HepG2 (cell line): ENCODE measurements around the gene HCN4. TPM values are rescaled to one million over a fixed set of nuclear protein-coding genes. Genes with fewer than 3 reads are reported as not detected.

ENCODE experiments used
- ATAC-seq: fragments of 200-7000 bp; cut with Tn5 transposase; 3 replicates; pipeline ENCODE4 v1.9.1; 2020; ENCODE audit warnings: mild to moderate bottlenecking, moderate library complexity
- BruUV-seq: library from RNA; stranded (reverse); fragments of 400-500 nt; replicated peaks from 2 replicates; lab custom pipeline; 2021; lab: Mats Ljungman, UMichigan
- CTCF ChIA-PET: fragments of 300-600 bp; formaldehyde crosslinking; extraction: SDS; loops from one replicate; lab custom pipeline; 2021; ENCODE audit warnings: low total read pairs, inconsistent platforms, low intra/inter-chr PET ratio; lab: Yijun Ruan, JAX
- POLR2A ChIA-PET: fragments of 350-600 bp; sonication (Branson Sonifier 250); formaldehyde crosslinking; loops from one replicate; lab custom pipeline; 2020; ENCODE audit warnings: antibody characterized with exemption, inconsistent platforms; lab: Yijun Ruan, JAX
- DNase-seq: peaks from one replicate; pipeline ENCODE4 v3.0.0-alpha.2; 2015; ENCODE audit warnings: low spot score
- FAIRE-seq: peaks from 3 replicates; lab custom pipeline; 2011; peaks lifted over from hg19 to GRCh38; lab: Jason Lieb, UNC
- H2AFZ ChIP-seq: one replicate; pipeline ENCODE4 v1.6.1; 2011; ENCODE audit warnings: low read length, inconsistent platforms
- H3K27ac ChIP-seq: fragments of 300-600 bp; 3 replicates; pipeline ENCODE4 v1.8.0; 2011; ENCODE audit warnings: mixed run types, mild to moderate bottlenecking, mixed read lengths, low read length, inconsistent platforms; ENCODE audit not compliant: insufficient read depth; ENCODE audit errors: extremely low read length
- H3K27me3 ChIP-seq, 2 experiments: fragments of 200-600 bp in 1 of 2; 2 replicates in 1 of 2; 3 replicates in 1 of 2; pipeline versions ENCODE4 v1.6.0 to v1.8.0; 2011; ENCODE audit warnings: low read length in 2 of 2, mild to moderate bottlenecking in 2 of 2, moderate library complexity in 2 of 2, inconsistent platforms in 1 of 2; ENCODE audit not compliant: insufficient read depth in 2 of 2, control insufficient read depth in 1 of 2
- H3K36me3 ChIP-seq, 2 experiments: fragments of 200-600 bp in 1 of 2; replicated peaks in 1 of 2; 2 replicates in 1 of 2; 3 replicates in 1 of 2; pipeline versions ENCODE4 v1.5.1 to v1.8.0; 2011; ENCODE audit warnings: low read length in 2 of 2, inconsistent platforms in 1 of 2; ENCODE audit not compliant: insufficient read depth in 2 of 2, control insufficient read depth in 1 of 2
- H3K4me1 ChIP-seq: 2 replicates; pipeline ENCODE4 v1.5.1; 2012; ENCODE audit warnings: low read length, inconsistent platforms; ENCODE audit not compliant: insufficient read depth
- H3K4me2 ChIP-seq: 2 replicates; pipeline ENCODE4 v1.6.0; 2011; ENCODE audit warnings: low read depth, low read length, inconsistent platforms
- H3K4me3 ChIP-seq, 3 experiments: fragments of 200-600 bp in 1 of 3; sonication (generic), shearing (Covaris generic) in 1 of 3; replicated peaks in 1 of 3; 2 replicates each; pipeline ENCODE4 v1.5.1; 2011 to 2016; ENCODE audit warnings: low read length in 3 of 3, inconsistent platforms in 2 of 3, low read depth in 2 of 3, mild to moderate bottlenecking in 2 of 3, control low read depth in 1 of 3, mixed read lengths in 1 of 3; ENCODE audit not compliant: insufficient read depth in 1 of 3
- H3K79me2 ChIP-seq: one replicate; pipeline ENCODE4 v1.6.1; 2011; ENCODE audit warnings: low read length, inconsistent platforms; ENCODE audit not compliant: insufficient read depth
- H3K9ac ChIP-seq: 2 replicates; pipeline ENCODE4 v1.6.0; 2011; ENCODE audit warnings: mild to moderate bottlenecking, low read depth, low read length, inconsistent platforms; ENCODE audit not compliant: insufficient read depth
- H3K9me3 ChIP-seq: 2 replicates; pipeline ENCODE4 v1.5.1; 2012; ENCODE audit warnings: mild to moderate bottlenecking, low read length
- H4K20me1 ChIP-seq: 2 replicates; pipeline ENCODE4 v1.6.0; 2011; ENCODE audit warnings: inconsistent platforms, mild to moderate bottlenecking, low read length, moderate library complexity; ENCODE audit not compliant: insufficient read depth
- ARNT ChIP-seq: fragments of 450-650 bp; IDR thresholded peaks from 2 replicates; pipeline ENCODE4 v1.6.1; 2017
- HNRNPK ChIP-seq: fragments of 200-400 bp; formaldehyde crosslinking; IDR thresholded peaks from 2 replicates; pipeline ENCODE4 v1.6.1; 2018; ENCODE audit warnings: low read length, low read depth, moderate library complexity, mild to moderate bottlenecking; ENCODE audit not compliant: poor library complexity, severe bottlenecking
- IKZF1 ChIP-seq: fragments of 450-650 bp; IDR thresholded peaks from 2 replicates; pipeline ENCODE4 v1.7.1; 2016
- NFE2 ChIP-seq: sonication (generic); formaldehyde crosslinking; IDR thresholded peaks from 2 replicates; pipeline ENCODE4 v1.4.0; 2020; ENCODE audit warnings: missing genetic modification reagents
- NFE2L2 ChIP-seq: fragments of 150-350 bp; IDR thresholded peaks from 2 replicates; pipeline ENCODE4 v1.6.1; 2014; ENCODE audit warnings: low read length
- RBM39 ChIP-seq: fragments of 200-400 bp; formaldehyde crosslinking; IDR thresholded peaks from one replicate; pipeline ENCODE4 v1.6.1; 2018; ENCODE audit warnings: antibody characterized with exemption, mild to moderate bottlenecking, low read depth, low read length; ENCODE audit not compliant: poor library complexity, severe bottlenecking
- ZEB1 ChIP-seq: IDR thresholded peaks from 2 replicates; pipeline ENCODE4 v1.6.1; 2012; ENCODE audit warnings: mild to moderate bottlenecking, low read depth, inconsistent platforms; ENCODE audit not compliant: insufficient replicate concordance
- ZNF264 ChIP-seq: sonication (generic); formaldehyde crosslinking; IDR thresholded peaks from 2 replicates; pipeline ENCODE4 v1.4.0; 2020; ENCODE audit warnings: missing genetic modification reagents
- ZNF451 ChIP-seq: sonication (generic); formaldehyde crosslinking; IDR thresholded peaks from 2 replicates; pipeline ENCODE4 v1.5.0; 2020; ENCODE audit warnings: mild to moderate bottlenecking, missing genetic modification reagents
- ZNF883 ChIP-seq: sonication (generic); formaldehyde crosslinking; IDR thresholded peaks from 2 replicates; pipeline ENCODE4 v1.5.1; 2020; ENCODE audit warnings: mild to moderate bottlenecking, missing genetic modification reagents; ENCODE audit errors: not compliant biosample characterization
- ZSCAN30 ChIP-seq: sonication (generic); formaldehyde crosslinking; IDR thresholded peaks from 2 replicates; pipeline ENCODE4 v1.5.0; 2020; ENCODE audit warnings: mild to moderate bottlenecking, missing genetic modification reagents
- WGBS: methylation state at CpG from one replicate; pipeline ENCODE4 v1.1.6; 2017; ENCODE audit warnings: low lambda C conversion rate; 5-methylcytosine and 5-hydroxymethylcytosine counted together
- in situ Hi-C: cut with HindIII; loops from 2 replicates; pipeline ENCODE4 v1.10.0; 2017; ENCODE audit warnings: low pct_unique_long_range_greater_than_20kb; ENCODE audit not compliant: extremely low pct_ligation_motif_present
- intact Hi-C: fragments of 100-400 bp; cut with micrococcal nuclease; formaldehyde crosslinking; loops from one replicate; pipeline ENCODE4 v1.10.0; 2022; ENCODE audit not compliant: unreplicated experiment
- polyA plus RNA-seq, 8 experiments: library from polyadenylated mRNA; depleted of rRNA in 3 of 8; stranded (reverse) in 7 of 8; unstranded in 1 of 8; fragments of >200 nt; fragmentation: Illumina TruSeq in 4 of 8; extraction: Trizol in 4 of 8; gene quantifications; 2 replicates each; pipeline versions ENCODE4 v1.2.1 to v1.2.3, GENCODE V29; 2011 to 2016; ENCODE audit warnings: low read depth in 4 of 8, missing spikeins in 1 of 8, mixed read lengths in 1 of 8; ENCODE audit not compliant: insufficient read depth in 1 of 8
- total RNA-seq, 5 experiments: library from RNA; depleted of rRNA; stranded (reverse); fragments of >200 nt; fragmentation: Illumina TruSeq; extraction: Trizol; gene quantifications; 2 replicates each; pipeline ENCODE4 v1.2.3, GENCODE V29; 2016; ENCODE audit warnings: low read depth in 1 of 5
- TF ChIP-seq, protein P1 (sequence below): IDR thresholded peaks from 2 replicates; pipeline ENCODE4 v1.6.1; 2016; ENCODE audit warnings: control low read depth
- TF ChIP-seq, protein P2 (sequence below): sonication (generic); formaldehyde crosslinking; conservative IDR thresholded peaks from 2 replicates; pipeline ENCODE4 v1.4.0; 2020; ENCODE audit warnings: mild to moderate bottlenecking, missing genetic modification reagents, moderate library complexity
- TF ChIP-seq, protein P3 (sequence below): sonication (generic); formaldehyde crosslinking; IDR thresholded peaks from 2 replicates; pipeline ENCODE4 v1.5.0; 2020; ENCODE audit warnings: mild to moderate bottlenecking, low read depth, missing genetic modification reagents, borderline replicate concordance
- TF ChIP-seq, protein P4 (sequence below): IDR thresholded peaks from 2 replicates; pipeline ENCODE4 v1.6.1; 2012; ENCODE audit warnings: low read depth, low read length, improper control_type of control experiment
- TF ChIP-seq, protein P5 (sequence below): sonication (generic); formaldehyde crosslinking; IDR thresholded peaks from 2 replicates; pipeline ENCODE4 v1.5.0; 2020; ENCODE audit warnings: mild to moderate bottlenecking, missing genetic modification reagents

HCN4 gene
- total and polyA plus RNA-seq, 2 of the 13 experiments (the other 11 are each of a cell fraction or from before 2014, with no cell fraction given) = not detected

DNA sequence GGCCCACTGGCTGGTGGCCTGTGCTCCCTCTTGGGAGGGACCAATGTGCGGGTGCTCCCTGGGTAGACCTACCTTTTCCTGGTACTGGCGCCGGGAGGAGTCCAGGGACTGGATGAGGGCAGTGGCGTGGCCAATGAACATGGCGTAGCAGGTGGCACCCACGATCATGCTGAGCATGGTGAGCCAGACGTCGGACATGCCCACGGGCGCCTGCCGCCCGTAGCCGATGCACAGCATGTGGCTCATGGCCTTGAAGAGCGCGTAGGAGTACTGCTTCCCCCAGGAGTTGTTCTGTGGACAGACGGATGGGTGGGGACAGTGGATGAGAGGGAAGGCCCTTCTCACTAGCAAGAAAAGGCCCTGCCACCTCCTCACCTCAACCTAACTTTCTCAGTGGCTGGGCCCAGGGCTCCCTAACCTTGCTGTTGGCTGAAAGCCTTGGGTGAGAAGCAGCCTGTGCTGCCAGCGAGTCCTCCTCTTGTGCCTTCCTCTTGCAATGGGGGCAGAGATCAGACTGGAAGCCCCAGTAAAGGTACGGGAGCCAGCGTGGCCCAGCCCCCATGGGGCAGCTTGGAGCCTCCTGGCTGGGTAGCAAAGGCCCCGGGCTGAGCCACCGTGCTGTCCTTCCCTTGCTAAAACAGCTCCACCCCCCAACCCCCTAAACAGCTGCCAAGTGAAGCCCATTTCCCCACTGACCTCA, 39.1 kb downstream of the HCN4 start:
- Histone ChIP-seq H3K27me3 (peaks cover 3 to 25% of the 10 kb centered on the region in 2 experiments; a peak in 4 of 5 replicates), H3K9me3 (no peaks in the 10 kb centered on the region), H3K4me1 (no peaks in the 10 kb centered on the region), H3K4me2 (no peak overlapping the region), H3K4me3 (no peak overlapping the region), H2AFZ (no peak overlapping the region), H3K36me3 (no peaks in the 10 kb centered on the region), H3K27ac (no peak overlapping the region), H4K20me1 (no peaks in the 10 kb centered on the region), H3K9ac (no peak overlapping the region), H3K79me2 (no peaks in the 10 kb centered on the region)
- CTCF ChIA-PET = no interaction called here
- FAIRE-seq = no peak
- POLR2A ChIA-PET = no interaction called here
- no peak for ATAC-seq
- WGBS = 64% methylated on average over 8 of the region's 21 CpGs
- intact Hi-C loops = no loop called here
- no TSS peak for BruUV-seq
- no peak for DNase-seq
- in situ Hi-C loops = no loop called here
- TF ChIP-seq, protein P1, sequence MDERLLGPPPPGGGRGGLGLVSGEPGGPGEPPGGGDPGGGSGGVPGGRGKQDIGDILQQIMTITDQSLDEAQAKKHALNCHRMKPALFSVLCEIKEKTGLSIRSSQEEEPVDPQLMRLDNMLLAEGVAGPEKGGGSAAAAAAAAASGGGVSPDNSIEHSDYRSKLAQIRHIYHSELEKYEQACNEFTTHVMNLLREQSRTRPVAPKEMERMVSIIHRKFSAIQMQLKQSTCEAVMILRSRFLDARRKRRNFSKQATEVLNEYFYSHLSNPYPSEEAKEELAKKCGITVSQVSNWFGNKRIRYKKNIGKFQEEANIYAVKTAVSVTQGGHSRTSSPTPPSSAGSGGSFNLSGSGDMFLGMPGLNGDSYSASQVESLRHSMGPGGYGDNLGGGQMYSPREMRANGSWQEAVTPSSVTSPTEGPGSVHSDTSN (CRISPR knock-in tag) = no peak
- TF ChIP-seq ZSCAN30 = no peak
- no peak for TF ChIP-seq ZEB1
- TF ChIP-seq NFE2 (CRISPR knock-in tag) = no peak
- TF ChIP-seq IKZF1 = no peak
- TF ChIP-seq ARNT = no peak
- TF ChIP-seq, protein P2, sequence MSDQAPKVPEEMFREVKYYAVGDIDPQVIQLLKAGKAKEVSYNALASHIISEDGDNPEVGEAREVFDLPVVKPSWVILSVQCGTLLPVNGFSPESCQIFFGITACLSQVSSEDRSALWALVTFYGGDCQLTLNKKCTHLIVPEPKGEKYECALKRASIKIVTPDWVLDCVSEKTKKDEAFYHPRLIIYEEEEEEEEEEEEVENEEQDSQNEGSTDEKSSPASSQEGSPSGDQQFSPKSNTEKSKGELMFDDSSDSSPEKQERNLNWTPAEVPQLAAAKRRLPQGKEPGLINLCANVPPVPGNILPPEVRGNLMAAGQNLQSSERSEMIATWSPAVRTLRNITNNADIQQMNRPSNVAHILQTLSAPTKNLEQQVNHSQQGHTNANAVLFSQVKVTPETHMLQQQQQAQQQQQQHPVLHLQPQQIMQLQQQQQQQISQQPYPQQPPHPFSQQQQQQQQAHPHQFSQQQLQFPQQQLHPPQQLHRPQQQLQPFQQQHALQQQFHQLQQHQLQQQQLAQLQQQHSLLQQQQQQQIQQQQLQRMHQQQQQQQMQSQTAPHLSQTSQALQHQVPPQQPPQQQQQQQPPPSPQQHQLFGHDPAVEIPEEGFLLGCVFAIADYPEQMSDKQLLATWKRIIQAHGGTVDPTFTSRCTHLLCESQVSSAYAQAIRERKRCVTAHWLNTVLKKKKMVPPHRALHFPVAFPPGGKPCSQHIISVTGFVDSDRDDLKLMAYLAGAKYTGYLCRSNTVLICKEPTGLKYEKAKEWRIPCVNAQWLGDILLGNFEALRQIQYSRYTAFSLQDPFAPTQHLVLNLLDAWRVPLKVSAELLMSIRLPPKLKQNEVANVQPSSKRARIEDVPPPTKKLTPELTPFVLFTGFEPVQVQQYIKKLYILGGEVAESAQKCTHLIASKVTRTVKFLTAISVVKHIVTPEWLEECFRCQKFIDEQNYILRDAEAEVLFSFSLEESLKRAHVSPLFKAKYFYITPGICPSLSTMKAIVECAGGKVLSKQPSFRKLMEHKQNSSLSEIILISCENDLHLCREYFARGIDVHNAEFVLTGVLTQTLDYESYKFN (CRISPR knock-in tag) = no peak
- no peak for TF ChIP-seq HNRNPK
- TF ChIP-seq, protein P3, sequence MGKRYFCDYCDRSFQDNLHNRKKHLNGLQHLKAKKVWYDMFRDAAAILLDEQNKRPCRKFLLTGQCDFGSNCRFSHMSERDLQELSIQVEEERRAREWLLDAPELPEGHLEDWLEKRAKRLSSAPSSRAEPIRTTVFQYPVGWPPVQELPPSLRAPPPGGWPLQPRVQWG (CRISPR knock-in tag) = no peak
- TF ChIP-seq RBM39 = no peak
- no peak for TF ChIP-seq ZNF451 (CRISPR knock-in tag)
- no peak for TF ChIP-seq ZNF264 (CRISPR knock-in tag)
- no peak for TF ChIP-seq ZNF883 (CRISPR knock-in tag)
- TF ChIP-seq, protein P4, sequence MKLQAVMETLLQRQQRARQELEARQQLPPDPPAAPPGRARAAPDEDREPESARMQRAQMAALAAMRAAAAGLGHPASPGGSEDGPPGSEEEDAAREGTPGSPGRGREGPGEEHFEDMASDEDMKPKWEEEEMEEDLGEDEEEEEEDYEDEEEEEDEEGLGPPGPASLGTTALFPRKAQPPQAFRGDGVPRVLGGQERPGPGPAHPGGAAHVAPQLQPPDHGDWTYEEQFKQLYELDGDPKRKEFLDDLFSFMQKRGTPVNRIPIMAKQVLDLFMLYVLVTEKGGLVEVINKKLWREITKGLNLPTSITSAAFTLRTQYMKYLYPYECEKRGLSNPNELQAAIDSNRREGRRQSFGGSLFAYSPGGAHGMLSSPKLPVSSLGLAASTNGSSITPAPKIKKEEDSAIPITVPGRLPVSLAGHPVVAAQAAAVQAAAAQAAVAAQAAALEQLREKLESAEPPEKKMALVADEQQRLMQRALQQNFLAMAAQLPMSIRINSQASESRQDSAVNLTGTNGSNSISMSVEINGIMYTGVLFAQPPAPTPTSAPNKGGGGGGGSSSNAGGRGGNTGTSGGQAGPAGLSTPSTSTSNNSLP = no peak
- no peak for TF ChIP-seq NFE2L2
- TF ChIP-seq, protein P5, sequence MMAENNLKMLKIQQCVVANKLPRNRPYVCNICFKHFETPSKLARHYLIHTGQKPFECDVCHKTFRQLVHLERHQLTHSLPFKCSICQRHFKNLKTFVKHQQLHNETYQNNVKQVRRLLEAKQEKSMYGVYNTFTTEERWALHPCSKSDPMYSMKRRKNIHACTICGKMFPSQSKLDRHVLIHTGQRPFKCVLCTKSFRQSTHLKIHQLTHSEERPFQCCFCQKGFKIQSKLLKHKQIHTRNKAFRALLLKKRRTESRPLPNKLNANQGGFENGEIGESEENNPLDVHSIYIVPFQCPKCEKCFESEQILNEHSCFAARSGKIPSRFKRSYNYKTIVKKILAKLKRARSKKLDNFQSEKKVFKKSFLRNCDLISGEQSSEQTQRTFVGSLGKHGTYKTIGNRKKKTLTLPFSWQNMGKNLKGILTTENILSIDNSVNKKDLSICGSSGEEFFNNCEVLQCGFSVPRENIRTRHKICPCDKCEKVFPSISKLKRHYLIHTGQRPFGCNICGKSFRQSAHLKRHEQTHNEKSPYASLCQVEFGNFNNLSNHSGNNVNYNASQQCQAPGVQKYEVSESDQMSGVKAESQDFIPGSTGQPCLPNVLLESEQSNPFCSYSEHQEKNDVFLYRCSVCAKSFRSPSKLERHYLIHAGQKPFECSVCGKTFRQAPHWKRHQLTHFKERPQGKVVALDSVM (CRISPR knock-in tag) = no peak
